Stomach smooth muscle (tissue), 2 donors: ENCODE measurements around the gene GLS.
"Not testable (repeated sequence)": the region's sequence is repeated elsewhere in the genome, so short reads cannot be mapped to it uniquely, and the experiment has no call there.

ENCODE experiments used
- H3K27ac ChIP-seq: one replicate; pipeline ENCODE4 v1.7.0; 2013; ENCODE audit warnings: mild to moderate bottlenecking, low read length, inconsistent platforms
- H3K27me3 ChIP-seq, 2 donors: one replicate each; pipeline ENCODE4 v1.7.0; 2013; ENCODE audit warnings: low read length in 2 of 2; ENCODE audit not compliant: insufficient read depth in 2 of 2, control insufficient read depth in 1 of 2
- H3K36me3 ChIP-seq, 2 donors: one replicate each; pipeline ENCODE4 v1.7.0; 2013; ENCODE audit warnings: low read length in 2 of 2; ENCODE audit not compliant: control insufficient read depth in 2 of 2, insufficient read depth in 2 of 2
- H3K4me1 ChIP-seq: one replicate; pipeline ENCODE4 v1.7.0; 2013; ENCODE audit warnings: low read length; ENCODE audit not compliant: control insufficient read depth, insufficient read depth
- H3K4me3 ChIP-seq, 2 donors: one replicate each; pipeline ENCODE4 v1.7.0; 2013; ENCODE audit warnings: low read length in 2 of 2
- H3K9ac ChIP-seq, 2 donors: one replicate each; pipeline ENCODE4 v1.7.0; 2013; ENCODE audit warnings: low read length in 2 of 2, mild to moderate bottlenecking in 1 of 2
- H3K9me3 ChIP-seq, 2 donors: one replicate each; pipeline ENCODE4 v1.7.0; 2013; ENCODE audit warnings: low read length in 2 of 2; ENCODE audit not compliant: control insufficient read depth in 2 of 2
- donor health status: healthy.
- donor health status: Pancreatic carcinoma.

GLS gene

DNA sequence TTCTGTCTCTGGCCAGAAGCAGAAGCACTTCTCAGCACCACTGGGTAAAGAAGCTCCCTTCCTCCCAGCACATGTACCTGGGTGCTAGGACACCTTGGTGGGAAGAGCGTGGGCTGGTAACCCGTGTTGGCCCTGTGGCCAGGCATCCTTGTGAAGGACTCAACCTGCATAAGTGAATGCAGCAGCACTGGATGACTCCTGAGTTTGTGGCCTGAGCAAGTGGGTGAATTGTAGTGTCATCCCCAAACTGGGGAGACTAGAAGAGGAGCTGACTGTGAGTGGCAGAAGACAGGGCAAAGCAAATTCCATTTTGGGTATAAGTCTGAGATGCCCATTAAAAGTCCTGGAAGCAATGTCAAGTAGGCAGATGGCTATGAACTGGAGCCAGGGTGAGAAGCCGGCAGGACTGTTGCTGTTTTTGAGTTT lies 70.0 kb downstream of the GLS start:
- H3K9me3 ChIP-seq, result no peaks in the 10 kb centered on the region
- H3K27ac ChIP-seq, result no peak overlapping the region
- H3K4me3 ChIP-seq, result no peak overlapping the region
- H3K27me3 ChIP-seq, result no peaks in the 10 kb centered on the region
- no peak overlapping the region for H3K9ac ChIP-seq
- peaks cover 14% of the 10 kb centered on the region for H3K4me1 ChIP-seq
- H3K36me3 ChIP-seq, result no peaks in the 10 kb centered on the region

DNA sequence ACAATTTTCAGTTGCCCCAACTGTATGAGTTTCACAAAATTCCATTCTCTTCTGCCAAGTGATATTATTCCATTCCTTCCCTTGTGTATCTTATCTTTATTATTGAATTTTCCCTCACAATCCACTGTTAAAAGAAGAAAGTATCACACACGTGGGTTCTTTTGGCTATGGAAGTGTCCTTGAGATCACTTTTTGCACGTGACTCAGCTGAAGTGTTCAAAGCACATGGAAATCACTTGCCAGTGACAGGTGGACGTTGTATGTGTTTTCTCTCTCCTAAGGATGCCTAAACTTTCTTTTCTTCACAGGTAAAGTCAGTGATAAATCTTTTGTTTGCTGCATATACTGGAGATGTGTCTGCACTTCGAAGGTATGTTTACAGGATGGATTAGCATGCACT lies 72.6 kb downstream of the GLS start:
- no peaks in the 10 kb centered on the region for H3K9me3 ChIP-seq
- peaks cover 5% of the 10 kb centered on the region for H3K4me1 ChIP-seq

DNA sequence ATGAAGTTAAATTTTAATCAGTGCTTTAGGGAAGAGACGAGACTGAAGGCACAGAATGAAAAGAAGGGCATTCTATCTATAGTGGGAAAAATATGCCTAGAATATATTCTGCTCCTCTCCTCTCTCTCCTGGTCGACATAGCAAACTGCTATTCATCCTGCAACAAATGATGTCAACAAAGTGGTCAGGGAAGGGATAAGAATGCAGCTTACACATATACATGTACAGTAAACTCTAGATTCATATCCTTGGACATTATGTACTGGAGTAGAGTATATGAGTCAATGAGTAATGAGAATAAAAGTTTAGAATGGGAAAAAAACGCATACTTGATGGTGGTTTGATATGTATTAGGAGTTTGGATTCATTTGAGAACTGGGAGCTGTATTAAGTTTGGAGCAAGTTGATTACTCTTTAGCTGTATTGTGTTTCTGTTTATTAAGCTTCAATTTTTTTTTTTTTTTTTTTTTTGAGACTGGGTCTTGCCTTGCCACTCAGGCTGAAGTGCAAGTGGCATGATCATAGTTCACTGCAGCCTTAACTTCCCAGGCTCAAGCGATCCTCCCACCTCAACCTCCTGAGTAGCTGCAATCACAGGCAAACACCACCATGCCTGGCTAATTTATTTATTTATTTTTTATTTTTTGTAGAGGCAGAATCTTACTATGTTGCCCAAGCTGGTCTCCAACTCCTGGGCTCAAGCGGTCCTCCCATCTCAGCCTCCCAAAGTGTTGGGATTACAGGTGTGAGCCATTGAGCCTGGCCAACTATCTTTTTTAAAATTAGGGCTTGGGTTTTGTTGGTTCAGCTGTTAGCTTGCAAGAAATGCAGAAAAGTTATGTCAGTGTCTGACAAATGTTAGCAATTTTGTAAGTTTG lies 79.5 kb downstream of the GLS start:
- Histone ChIP-seq H3K27ac (no peak overlapping the region), H3K36me3 (peaks cover 6 to 10% of the 10 kb centered on the region in 2 donors), H3K4me1 (no peaks in the 10 kb centered on the region), H3K9me3 (no peaks in the 10 kb centered on the region), H3K9ac (no peak overlapping the region), H3K27me3 (no peaks in the 10 kb centered on the region), H3K4me3 (no peak overlapping the region)

More for the DNA sequence above, 72.6 kb downstream of the GLS start:
- Histone ChIP-seq H3K27me3 (no peaks in the 10 kb centered on the region), H3K36me3 (no peaks in the 10 kb centered on the region), H3K9ac (no peak overlapping the region), H3K4me3 (no peak overlapping the region), H3K27ac (no peak overlapping the region)

DNA sequence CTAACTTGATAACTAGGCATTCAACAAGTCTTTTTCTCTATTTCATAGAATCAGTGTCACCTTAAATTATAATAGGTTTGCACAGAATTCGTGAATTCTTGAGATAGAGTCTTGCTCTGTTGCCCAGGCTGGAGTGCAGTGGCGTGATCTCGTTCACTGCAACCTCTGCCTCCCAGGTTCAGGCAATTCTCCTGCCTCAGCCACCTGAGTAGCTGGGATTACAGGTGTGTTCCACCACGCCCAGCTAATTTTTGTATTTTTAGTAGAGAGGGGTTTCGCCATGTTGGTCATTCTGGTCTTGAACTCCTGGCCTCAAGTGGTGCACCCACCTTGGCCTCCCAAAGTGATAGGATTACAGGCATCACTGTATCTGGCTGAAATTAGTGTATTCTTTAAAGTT lies 80.5 kb downstream of the GLS start:
- H3K36me3 ChIP-seq, result not testable (repeated sequence)

DNA sequence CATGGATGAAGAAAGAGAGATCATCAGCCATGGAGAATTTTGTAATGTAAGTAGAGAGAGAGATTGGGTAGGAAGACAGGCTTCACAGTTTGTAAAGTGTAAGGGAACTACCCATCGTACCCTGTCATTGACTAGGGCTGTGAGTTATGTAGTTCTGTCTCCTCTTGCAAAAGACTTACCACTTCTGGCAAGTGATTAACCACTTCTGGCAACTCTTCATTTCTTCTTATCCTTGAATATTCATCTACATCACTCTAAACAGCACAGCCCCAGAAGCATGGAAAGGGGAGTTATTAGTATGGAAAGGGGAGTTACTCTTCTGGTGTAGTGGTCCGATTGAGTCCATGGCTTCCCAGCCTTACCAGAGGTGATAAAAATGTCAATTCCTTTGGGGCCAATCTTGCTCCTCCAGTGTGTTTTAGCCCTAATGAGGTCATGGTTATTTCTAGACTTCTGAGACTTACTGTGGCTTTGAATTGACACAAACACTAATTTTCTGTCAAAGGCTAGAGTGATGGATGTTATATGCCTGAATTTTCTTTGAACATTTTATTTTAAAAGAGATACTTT lies 81.4 kb downstream of the GLS start:
- H3K36me3 ChIP-seq, result peaks cover 6 to 10% of the 10 kb centered on the region in 2 donors

More for the DNA sequence above, 80.5 kb downstream of the GLS start:
- H3K9me3 ChIP-seq, H3K27ac ChIP-seq, H3K9ac ChIP-seq, H3K4me1 ChIP-seq, H3K27me3 ChIP-seq, H3K4me3 ChIP-seq: not testable (repeated sequence)

DNA sequence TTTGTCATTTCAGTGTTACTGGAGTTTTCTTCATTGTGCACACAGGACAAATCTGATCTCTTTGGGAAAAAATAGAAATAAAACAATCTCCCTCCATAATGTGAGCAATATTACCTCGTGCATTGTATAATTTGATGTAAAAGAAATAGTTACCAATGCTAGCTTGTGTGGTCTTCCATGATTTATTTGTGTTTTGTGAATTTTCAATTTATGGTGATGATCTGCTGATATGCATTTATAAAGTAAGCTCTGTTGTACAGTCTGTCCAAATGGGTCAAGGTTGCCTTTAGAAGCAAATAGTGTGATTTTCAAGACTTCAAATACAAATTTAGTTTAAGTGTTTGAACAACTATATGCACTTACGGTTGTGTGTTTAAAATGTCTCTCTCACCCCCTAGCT lies 82.5 kb downstream of the GLS start:
- Histone ChIP-seq H3K4me1 (no peaks in the 10 kb centered on the region), H3K4me3 (no peak overlapping the region), H3K9ac (no peak overlapping the region), H3K27ac (no peak overlapping the region), H3K9me3 (no peaks in the 10 kb centered on the region), H3K36me3 (peaks cover 6 to 16% of the 10 kb centered on the region in 2 donors), H3K27me3 (no peaks in the 10 kb centered on the region)

More for the DNA sequence above, 81.4 kb downstream of the GLS start:
- Histone ChIP-seq H3K4me1 (no peaks in the 10 kb centered on the region), H3K27me3 (no peaks in the 10 kb centered on the region), H3K9me3 (no peaks in the 10 kb centered on the region), H3K4me3 (no peak overlapping the region), H3K27ac (no peak overlapping the region), H3K9ac (no peak overlapping the region)

DNA sequence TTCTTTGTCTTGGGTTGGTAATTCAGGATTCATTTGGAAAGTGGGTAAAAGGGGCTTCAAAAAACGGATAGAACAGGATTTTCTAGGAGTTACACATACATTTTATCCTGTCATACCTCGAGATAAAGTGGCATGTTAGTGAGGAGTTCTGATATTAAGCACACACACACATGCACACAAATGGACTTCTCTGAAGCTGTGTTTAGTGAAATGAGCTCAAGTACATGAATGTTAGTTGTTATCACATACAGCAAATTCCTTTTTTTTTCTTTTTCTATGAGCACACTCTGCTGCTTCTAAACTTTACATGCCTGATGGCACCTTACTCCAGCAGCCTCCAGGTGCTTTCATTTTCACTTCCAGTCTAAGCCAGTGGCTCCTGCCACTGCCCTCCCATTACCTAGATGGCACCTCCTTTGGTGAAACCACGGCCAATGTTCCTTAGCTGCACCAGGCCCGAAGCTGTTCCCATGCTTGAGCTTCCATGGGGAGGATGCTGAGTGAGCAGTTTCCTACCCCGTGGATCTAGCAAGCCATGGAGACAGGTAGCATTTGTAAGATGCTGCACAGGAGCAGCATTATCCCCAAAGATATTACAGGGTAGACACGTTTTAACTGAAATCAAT lies 83.7 kb downstream of the GLS start:
- Histone ChIP-seq H3K27me3 (no peaks in the 10 kb centered on the region), H3K27ac (no peak overlapping the region), H3K4me1 (no peaks in the 10 kb centered on the region), H3K9me3 (no peaks in the 10 kb centered on the region), H3K9ac (no peak overlapping the region), H3K36me3 (peaks cover 6 to 19% of the 10 kb centered on the region in 2 donors), H3K4me3 (no peak overlapping the region)

DNA sequence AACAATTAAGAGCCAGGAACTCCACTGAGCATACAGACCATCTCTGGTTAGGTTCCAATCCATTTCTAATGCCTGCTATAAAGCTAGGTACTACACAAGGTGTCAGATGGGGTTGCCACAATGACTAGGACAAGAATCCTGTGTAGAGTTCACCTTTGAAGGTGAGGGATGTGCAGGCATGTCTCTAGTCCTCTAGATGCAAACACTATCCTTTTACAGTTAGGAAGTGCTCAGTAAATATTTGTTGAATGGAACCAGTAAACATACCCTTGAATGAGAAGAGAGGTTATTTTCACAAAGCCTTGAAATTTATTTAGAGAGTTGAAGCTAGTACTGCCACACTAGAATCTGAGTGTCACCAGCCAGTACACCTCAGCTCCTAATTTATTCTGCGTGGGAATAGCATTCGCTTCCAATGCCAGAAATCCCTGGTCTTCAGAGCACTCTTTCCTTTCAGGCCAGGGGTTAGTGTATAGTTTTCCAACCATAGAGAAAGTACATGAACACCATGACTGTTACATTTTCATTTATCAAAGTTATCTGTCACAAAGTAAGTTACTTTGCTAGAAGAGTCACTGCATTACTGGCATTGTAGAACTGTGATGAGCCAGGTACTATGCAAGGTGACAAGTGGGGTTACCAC lies 85.1 kb downstream of the GLS start:
- Histone ChIP-seq H3K4me1 (no peaks in the 10 kb centered on the region), H3K27ac (no peak overlapping the region), H3K27me3 (no peaks in the 10 kb centered on the region), H3K9ac (no peak overlapping the region), H3K4me3 (no peak overlapping the region), H3K9me3 (no peaks in the 10 kb centered on the region), H3K36me3 (peaks cover 10 to 26% of the 10 kb centered on the region in 2 donors)

DNA sequence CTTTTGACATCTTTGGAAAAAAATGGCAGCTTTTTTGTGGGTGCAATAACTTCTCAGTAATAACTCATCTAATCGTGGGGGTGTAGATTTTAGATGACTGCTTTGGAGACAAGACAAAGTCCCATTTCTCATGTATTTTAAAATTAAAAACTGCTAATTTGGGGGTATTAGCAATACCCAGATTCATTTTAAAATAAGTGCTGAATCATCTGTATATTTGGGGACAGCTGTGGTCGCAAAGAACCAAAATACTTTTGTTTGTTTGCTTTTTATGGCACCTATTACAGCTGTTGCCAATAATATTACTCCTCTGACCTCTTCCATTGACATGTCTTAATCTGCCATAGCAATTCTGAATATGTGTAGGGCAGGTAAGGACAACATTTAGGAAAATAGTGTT lies 87.9 kb downstream of the GLS start:
- Histone ChIP-seq H3K9me3 (no peaks in the 10 kb centered on the region), H3K36me3 (peaks cover 26 to 39% of the 10 kb centered on the region in 2 donors)

DNA sequence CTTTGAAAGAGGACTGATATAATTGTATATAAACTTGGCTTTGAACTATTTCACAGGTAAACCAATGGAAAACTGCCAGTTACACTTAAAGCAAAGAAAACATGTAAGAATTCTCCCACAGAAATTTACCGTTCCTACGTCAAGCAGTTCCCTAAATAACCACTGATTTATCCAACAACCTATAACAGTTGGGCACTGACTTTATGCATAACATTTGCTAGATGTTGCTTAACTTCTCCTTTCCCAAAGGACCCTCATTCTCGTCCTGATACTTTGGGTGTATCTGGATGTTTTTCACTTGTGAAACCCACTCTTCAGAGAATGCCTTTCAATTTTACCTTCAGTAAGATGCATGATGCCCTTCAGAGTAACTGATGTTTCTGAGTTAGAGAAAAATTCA lies 89.5 kb downstream of the GLS start:
- Histone ChIP-seq H3K36me3 (peaks cover 35 to 53% of the 10 kb centered on the region in 2 donors), H3K27me3 (no peaks in the 10 kb centered on the region), H3K27ac (no peak overlapping the region), H3K9ac (no peak overlapping the region), H3K4me3 (no peak overlapping the region), H3K9me3 (no peaks in the 10 kb centered on the region), H3K4me1 (no peaks in the 10 kb centered on the region)

More for the DNA sequence above, 87.9 kb downstream of the GLS start:
- no peaks in the 10 kb centered on the region for H3K27me3 ChIP-seq
- no peak overlapping the region for H3K9ac ChIP-seq
- no peaks in the 10 kb centered on the region for H3K4me1 ChIP-seq
- H3K4me3 ChIP-seq, result no peak overlapping the region
- no peak overlapping the region for H3K27ac ChIP-seq
